TTC549 (cell line): ENCODE data around the gene TAF4.
"Not testable (repeated sequence)": the region's sequence is repeated elsewhere in the genome, so short reads cannot be mapped to it uniquely, and the experiment has no call there.

Experiments used
- FAIRE-seq: peaks from 2 replicates; lab custom pipeline; 2012; peaks lifted over from hg19 to GRCh38; lab: Jason Lieb, UNC

Gene TAF4

DNA sequence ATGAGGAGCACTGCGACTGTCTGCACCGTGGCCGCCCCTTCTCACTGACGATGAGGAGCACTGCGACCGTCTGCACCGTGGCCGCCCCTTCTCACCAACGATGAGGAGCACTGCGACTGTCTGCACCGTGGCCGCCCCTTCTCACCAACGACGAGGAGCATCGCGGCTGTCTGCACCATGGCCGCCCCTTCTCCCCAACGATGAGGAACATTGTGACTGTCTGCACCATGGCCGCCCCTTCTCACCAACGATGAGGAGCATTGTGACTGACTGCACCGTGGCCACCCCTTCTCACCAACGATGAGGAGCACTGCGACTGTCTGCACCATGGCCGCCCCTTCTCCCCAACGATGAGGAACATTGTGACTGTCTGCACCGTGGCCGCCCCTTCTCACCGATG, 117.6 kb downstream of the TAF4 start:
- FAIRE-seq: not testable (repeated sequence)

GRCh38 chr20:61945495-61945894, 120.2 kb downstream of the TAF4 start:
- not testable (repeated sequence) for FAIRE-seq

DNA sequence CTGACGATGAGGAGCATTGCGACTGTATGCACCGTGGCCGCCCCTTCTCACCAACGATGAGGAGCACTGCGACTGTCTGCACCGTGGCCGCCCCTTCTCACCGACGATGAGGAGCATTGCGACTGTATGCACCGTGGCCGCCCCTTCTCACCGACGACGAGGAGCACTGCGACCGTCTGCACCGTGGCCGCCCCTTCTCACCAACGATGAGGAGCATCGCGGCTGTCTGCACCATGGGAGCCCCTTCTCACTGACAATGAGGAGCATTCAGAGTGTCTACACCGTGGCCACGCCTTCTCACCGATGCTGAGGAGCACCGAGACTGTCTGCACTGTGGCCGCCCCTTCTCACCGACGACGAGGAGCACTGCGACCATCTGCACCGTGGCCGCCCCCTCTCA, 120.7 kb downstream of the TAF4 start:
- not testable (repeated sequence) for FAIRE-seq

DNA sequence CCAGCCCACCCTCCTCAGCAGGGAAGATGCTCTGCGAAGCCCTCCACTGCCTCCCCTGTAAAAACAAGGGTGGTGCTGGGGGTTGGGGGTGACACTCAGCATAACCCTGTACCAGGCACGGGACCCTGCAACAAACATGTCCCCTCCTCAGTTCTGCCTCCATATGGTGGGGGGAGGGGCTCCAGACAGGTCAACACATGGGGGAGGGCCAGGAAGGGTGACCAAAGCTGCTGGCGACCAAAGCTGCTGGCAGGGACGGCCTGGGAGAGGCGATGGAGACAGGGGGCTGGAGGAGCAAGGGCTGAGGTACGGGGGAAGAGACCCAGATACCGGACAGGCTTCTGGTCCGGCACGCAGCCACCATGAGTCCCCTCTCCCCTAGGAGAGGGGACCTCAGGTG, 123.2 kb downstream of the TAF4 start:
- no peak for FAIRE-seq

- no peak for FAIRE-seq
Observed at GRCh38 chr20:61941721-61942405, 123.8 kb downstream of the TAF4 start.

DNA sequence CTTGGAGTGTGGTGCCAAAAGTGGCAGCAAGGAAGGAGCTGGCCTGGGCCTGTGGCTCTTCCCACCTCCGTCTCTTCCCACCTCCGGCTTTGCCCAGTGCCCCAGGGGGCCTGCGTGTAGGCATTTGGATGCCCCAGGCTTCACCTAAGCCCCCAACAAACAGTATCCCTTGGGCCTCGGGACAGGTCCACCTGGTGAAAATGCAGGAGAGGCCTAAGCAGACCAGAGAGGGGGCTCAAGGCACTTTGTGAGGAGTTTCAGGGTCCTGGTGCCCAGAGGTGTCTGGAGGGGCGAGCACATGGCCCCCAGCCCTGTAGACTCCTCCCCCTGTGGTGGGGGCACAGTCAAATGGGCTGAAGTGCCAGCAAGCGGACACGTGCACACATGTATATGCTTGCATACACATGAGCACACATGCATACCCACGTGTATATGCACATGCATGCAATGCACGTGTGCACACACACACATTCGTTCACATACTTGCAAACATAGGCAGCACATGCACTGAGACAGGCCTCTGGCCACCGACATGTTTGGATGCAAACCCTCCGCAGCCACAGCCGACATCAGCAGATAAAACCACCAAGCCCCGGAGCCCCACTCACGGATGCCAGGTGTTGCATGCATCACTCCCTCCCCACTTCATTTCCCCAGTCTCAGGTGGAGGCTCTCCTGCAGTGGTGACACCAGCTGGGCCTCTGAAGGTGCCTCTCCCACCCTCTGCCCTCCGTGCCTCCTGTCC, 124.5 kb downstream of the TAF4 start:
- FAIRE-seq: no peak

DNA sequence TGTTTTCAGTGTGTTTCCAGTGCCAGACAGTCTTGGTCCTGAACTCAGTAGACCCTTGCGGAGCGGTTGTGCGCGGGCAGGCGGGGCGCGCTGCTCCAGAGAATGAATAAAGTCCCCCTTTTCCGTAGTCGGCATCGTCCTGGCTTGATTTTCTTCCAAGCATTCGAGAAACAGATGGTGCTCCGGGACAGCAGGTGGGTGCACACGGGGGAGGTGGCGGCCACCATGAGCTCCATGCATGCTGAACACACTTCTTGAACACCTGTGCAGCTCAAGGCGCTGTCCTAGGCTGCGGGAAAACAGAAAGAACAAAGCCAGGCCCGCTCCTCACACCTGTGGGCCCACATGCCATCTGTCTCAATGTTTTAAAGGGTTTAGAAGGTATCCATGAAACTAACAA, 125.2 kb downstream of the TAF4 start:
- FAIRE-seq: no peak

DNA sequence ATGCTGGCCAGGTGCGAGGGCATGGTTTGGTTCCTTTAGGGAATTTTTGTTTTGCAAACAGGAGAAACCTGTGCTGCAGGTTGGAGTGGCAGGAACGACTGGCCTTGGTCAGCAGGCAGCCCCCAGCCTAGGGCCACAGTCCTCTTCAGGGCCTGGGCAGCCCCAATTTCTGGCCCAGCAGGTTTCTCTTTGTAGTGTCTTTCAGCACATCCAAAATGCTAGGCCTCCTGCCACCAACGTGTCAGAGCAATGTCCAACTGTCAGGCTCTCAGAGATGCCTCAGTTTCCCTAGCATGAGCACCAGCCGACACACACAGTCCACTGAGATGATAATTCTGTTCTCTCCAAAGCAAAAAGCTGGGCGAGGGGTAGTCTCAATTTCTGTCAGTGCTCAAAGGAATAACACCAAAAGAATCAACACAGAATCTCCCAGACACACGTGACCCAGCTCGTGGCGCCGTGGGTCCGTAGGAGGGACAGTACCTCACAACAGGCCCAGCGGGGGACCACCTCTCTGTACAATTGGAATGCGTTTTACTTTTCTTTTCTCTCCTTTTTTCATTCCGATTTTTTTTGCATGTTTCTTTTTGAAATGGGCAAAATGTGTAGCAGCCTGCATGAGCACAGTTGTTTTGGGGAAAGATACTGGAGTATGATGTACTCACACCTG, 125.9 kb downstream of the TAF4 start:
- no peak for FAIRE-seq

GRCh38 chr20:61938839-61939690, 126.6 kb downstream of the TAF4 start:
- no peak for FAIRE-seq

GRCh38 chr20:61937963-61938838, 127.5 kb downstream of the TAF4 start:
- FAIRE-seq: no peak

- FAIRE-seq: no peak
Observed at GRCh38 chr20:61937146-61937962, 128.3 kb downstream of the TAF4 start.

- FAIRE-seq: no peak
Observed at GRCh38 chr20:61936701-61937131, 129.0 kb downstream of the TAF4 start.

DNA sequence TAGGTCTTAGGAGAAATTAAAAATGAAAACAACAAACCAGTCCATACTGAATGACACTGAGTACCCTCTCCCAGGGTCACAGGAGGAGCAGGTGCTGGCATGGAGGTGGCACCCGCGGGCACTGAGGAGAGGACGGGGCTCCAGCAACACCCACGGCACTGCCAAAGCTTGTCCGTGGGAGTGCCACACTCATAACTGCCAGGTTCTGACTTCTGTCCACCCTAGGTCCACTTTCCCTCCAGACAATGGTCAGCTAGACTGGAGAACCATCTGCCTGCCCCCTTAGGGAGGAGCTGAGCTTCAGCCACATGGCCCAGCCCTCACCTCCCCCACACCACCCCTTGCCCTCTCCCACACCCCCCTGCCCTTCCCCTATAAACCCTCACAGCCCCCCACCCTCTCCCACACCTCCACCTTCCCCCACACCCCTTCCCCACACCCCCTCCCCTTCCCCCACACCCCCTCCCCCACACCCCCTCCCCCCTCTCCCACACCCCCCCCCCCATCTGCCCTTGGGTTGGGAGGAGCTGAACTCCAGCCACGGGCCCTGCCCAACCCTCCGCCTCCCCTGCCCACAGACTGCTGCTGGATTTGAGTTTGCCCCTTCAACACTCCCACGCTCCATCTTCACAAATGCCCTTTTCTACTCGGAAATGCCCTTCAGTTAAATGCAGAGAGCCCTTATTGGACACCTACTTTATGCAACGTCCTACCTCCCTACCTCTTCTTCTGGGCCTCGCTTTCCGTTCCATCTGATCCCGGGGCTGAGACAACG, 129.6 kb downstream of the TAF4 start:
- no peak for FAIRE-seq

- no peak for FAIRE-seq
Observed at GRCh38 chr20:61934716-61935530, 130.8 kb downstream of the TAF4 start.

DNA sequence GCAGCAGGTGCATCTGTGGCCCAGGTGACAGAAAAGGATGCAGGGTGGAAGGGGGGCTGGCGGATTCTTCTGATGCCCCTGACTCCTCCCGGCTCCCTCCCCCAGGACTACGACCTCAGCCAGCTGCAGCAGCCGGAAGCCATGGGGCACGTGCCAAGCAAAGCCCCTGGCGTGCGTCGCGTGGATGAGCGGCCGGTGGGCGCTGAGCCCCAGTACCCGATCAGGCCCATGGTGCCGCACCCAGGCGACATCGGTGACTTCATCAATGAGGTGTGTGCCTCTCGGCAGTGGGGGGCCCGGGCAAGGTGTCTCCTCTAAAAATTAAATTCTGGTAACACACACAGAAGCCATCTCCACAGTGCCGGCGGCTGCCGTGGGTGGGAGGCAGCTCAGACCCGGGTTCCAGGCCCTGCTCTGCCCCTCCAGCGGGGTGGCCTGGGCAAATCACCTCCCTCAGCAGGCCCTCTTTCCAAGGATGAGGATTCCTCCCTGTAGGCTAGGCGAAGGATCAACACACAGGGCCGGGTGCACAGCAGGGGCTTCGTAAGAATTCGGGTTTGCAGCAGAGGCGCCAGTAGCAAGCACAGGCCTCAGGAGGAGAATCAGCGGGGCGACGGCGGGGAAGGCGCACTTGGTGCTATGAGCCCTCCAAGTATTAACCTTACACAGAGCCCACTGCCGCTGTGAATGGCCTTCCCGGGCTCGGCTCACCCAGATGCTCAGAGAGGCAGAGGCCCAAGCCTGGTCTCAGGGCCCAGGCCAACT, 131.5 kb downstream of the TAF4 start:
- FAIRE-seq: no peak

- no peak for FAIRE-seq
Observed at GRCh38 chr20:61933481-61933950, 132.2 kb downstream of the TAF4 start.

DNA sequence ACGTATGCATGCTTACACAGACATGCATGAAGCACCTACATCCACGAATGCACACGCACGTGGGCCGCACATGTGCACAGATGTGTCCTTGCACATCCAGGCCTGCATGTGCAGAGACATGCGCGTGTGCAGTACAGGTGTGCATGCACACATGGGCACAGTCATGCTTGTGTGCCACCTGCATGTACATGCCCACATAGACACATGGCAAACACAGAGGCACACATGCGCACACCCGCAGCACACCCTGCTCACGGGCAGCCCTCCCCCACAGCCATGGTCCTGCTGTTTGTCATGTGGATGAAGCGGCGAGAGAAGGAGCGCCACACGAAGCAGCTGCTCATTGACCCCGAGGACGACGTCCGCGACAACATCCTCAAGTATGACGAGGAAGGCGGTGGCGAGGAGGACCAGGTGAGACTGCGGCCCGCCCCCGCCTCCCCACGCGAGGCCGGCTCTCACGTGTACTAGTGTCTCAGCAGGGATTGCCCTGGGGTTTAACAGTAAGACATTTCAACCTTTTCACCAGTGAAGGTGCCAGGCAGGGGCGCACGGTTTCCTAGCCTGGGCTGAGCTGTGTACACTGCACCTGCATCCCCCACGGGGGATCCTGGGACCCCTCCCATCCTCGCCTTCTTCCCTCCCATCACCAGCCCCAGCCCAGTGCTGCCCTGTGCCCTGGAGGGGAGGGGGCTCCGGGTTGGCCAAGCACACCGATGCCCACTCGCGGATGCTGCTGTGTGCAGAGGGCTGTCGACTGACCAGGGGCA, 132.8 kb downstream of the TAF4 start:
- FAIRE-seq: no peak
